HG03159 (cell line): ENCODE results near the gene WIPF2.
"Not testable (repeated sequence)": the region's sequence is repeated elsewhere in the genome, so short reads cannot be mapped to it uniquely, and the experiment has no call there.

Experiments
- ATAC-seq: cut with Tn5 transposase; IDR thresholded peaks from one replicate; pipeline ENCODE4 v1.9.1; 2021; ENCODE audit warnings: mild to moderate bottlenecking, moderate library complexity; ENCODE audit not compliant: unreplicated experiment

WIPF2 gene

GRCh38 chr17:40293363-40293762, 74.3 kb downstream of the WIPF2 start:
- ATAC-seq: no peak

GRCh38 chr17:40295488-40296436, 76.7 kb downstream of the WIPF2 start:
- no peak for ATAC-seq

GRCh38 chr17:40297511-40297910, 78.4 kb downstream of the WIPF2 start:
- no peak for ATAC-seq

GRCh38 chr17:40298726-40299125, 79.6 kb downstream of the WIPF2 start:
- no peak for ATAC-seq

GRCh38 chr17:40299159-40299757, 80.2 kb downstream of the WIPF2 start:
- ATAC-seq: not testable (repeated sequence)

- no peak for ATAC-seq
Observed at GRCh38 chr17:40301315-40301714, 82.2 kb downstream of the WIPF2 start.

GRCh38 chr17:40303009-40303657, 84.0 kb downstream of the WIPF2 start:
- no peak for ATAC-seq

GRCh38 chr17:40303708-40304551, 84.8 kb downstream of the WIPF2 start:
- ATAC-seq: no peak

GRCh38 chr17:40304552-40304863, 85.4 kb downstream of the WIPF2 start:
- ATAC-seq: not testable (repeated sequence)

- ATAC-seq: not testable (repeated sequence)
Observed at GRCh38 chr17:40304866-40305265, 85.8 kb downstream of the WIPF2 start.

- ATAC-seq: no peak
Observed at GRCh38 chr17:40306395-40306794, 87.3 kb downstream of the WIPF2 start.

- no peak for ATAC-seq
Observed at GRCh38 chr17:40307001-40307730, 88.1 kb downstream of the WIPF2 start.

GRCh38 chr17:40307740-40308239, 88.7 kb downstream of the WIPF2 start:
- ATAC-seq: no peak

GRCh38 chr17:40309031-40309948, 90.2 kb downstream of the WIPF2 start, which contains the start of gene RARA:
RARA (plus strand) TSS chr17:40309180; CDS start chr17:40331219, 22,039 bp downstream.
- no peak for ATAC-seq

GRCh38 chr17:40309949-40310510, 90.9 kb downstream of the WIPF2 start:
- ATAC-seq: no peak

- no peak for ATAC-seq
Observed at GRCh38 chr17:40310882-40311391, 91.8 kb downstream of the WIPF2 start.

GRCh38 chr17:40311575-40311974, 92.5 kb downstream of the WIPF2 start:
- ATAC-seq: no peak

GRCh38 chr17:40312131-40312731, 93.1 kb downstream of the WIPF2 start:
- ATAC-seq: no peak
